ENCODE measurements around the gene GSDMA. TPM values are rescaled to one million over a fixed set of nuclear protein-coding genes. Genes with fewer than 3 reads are reported as not detected.

The GSDMA gene
- total RNA-seq, 1 donor from 2014 or later = 0.29 TPM

GRCh38 chr17:39920218-39921210 lies 42.3 kb upstream of the GSDMA start:
- TF ChIP-seq CTCF (IDR thresholded peaks at IDR 0.05) = no peak
- no peak overlapping the region for H3K4me3 ChIP-seq
- ATAC-seq (no peak), DNase-seq (no peak)
- H3K27ac ChIP-seq = no peak overlapping the region
- H3K36me3 ChIP-seq = peaks cover 36% of the 10 kb centered on the region
- intact Hi-C loops (cut with DNase I) = no loop called here
- no peaks in the 10 kb centered on the region for H3K27me3 ChIP-seq
- H3K9me3 ChIP-seq = no peaks in the 10 kb centered on the region
- H3K4me1 ChIP-seq = peaks cover 6% of the 10 kb centered on the region

GRCh38 chr17:39921323-39921722 lies 41.5 kb upstream of the GSDMA start:
- intact Hi-C loops (cut with DNase I) = no loop called here
- Histone ChIP-seq H3K9me3 (no peaks in the 10 kb centered on the region), H3K27me3 (no peaks in the 10 kb centered on the region), H3K4me1 (peaks cover 14% of the 10 kb centered on the region), H3K27ac (no peak overlapping the region), H3K4me3 (no peak overlapping the region), H3K36me3 (peaks cover 36% of the 10 kb centered on the region)
- ATAC-seq = no peak
- TF ChIP-seq CTCF (IDR thresholded peaks at IDR 0.05) = no peak
- DNase-seq = no peak

- no peaks in the 10 kb centered on the region for H3K27me3 ChIP-seq
- peaks cover 17% of the 10 kb centered on the region for H3K4me1 ChIP-seq
- no peak for DNase-seq
- no peak for TF ChIP-seq CTCF (IDR thresholded peaks at IDR 0.05)
- no peak overlapping the region for H3K27ac ChIP-seq
- H3K9me3 ChIP-seq = no peaks in the 10 kb centered on the region
- peaks cover 36% of the 10 kb centered on the region for H3K36me3 ChIP-seq
- H3K4me3 ChIP-seq = no peak overlapping the region
- intact Hi-C loops (cut with DNase I) = no loop called here
- ATAC-seq = no peak
Observed at GRCh38 chr17:39922006-39922405, 40.8 kb upstream of the GSDMA start.

- intact Hi-C loops (cut with DNase I) = no loop called here
- no peaks in the 10 kb centered on the region for H3K9me3 ChIP-seq
- no peak for DNase-seq
- peaks cover 17% of the 10 kb centered on the region for H3K4me1 ChIP-seq
- no peak for TF ChIP-seq CTCF (IDR thresholded peaks at IDR 0.05)
- no peak overlapping the region for H3K27ac ChIP-seq
- H3K4me3 ChIP-seq = no peak overlapping the region
- H3K36me3 ChIP-seq = peaks cover 36% of the 10 kb centered on the region
- no peak for ATAC-seq
- no peaks in the 10 kb centered on the region for H3K27me3 ChIP-seq
Observed at GRCh38 chr17:39923230-39923629, 39.6 kb upstream of the GSDMA start.

- Histone ChIP-seq H3K4me3 (no peak overlapping the region), H3K4me1 (peaks cover 25% of the 10 kb centered on the region), H3K27ac (no peak overlapping the region), H3K36me3 (peaks cover 36% of the 10 kb centered on the region), H3K27me3 (no peaks in the 10 kb centered on the region), H3K9me3 (no peaks in the 10 kb centered on the region)
- ATAC-seq (no peak), DNase-seq (no peak)
- intact Hi-C loops (cut with DNase I) = no loop called here
- TF ChIP-seq CTCF (IDR thresholded peaks at IDR 0.05) = no peak
Observed at GRCh38 chr17:39923836-39924690, 38.7 kb upstream of the GSDMA start.
